Effector memory CD8-positive, alpha-beta T cell (primary cell): Measurements from ENCODE around the gene C1QL2.

Experiments
- ATAC-seq: fragments of 150-1000 bp; cut with Tn5 transposase; replicated peaks from 2 replicates; pipeline ENCODE4 v1.10.0; 2021; ENCODE audit warnings: mild to moderate bottlenecking, moderate library complexity
- DNase-seq, 3 experiments: peaks; one replicate each; pipeline ENCODE4 v3.0.0; 2021
- H3K27ac Mint-ChIP-seq, 2 donors: one replicate each; pipeline ENCODE4 v1.8.0; 2022; ENCODE audit warnings: mild to moderate bottlenecking in 2 of 2, mixed read lengths in 2 of 2, moderate library complexity in 2 of 2
- H3K27me3 Mint-ChIP-seq, 2 donors: one replicate each; pipeline ENCODE4 v1.8.0; 2022; ENCODE audit warnings: mixed read lengths in 2 of 2
- H3K36me3 Mint-ChIP-seq: one replicate; pipeline ENCODE4 v1.8.0; 2022; ENCODE audit warnings: mild to moderate bottlenecking, moderate library complexity, mixed read lengths; ENCODE audit not compliant: insufficient read depth
- H3K4me1 Mint-ChIP-seq, 2 donors: one replicate each; pipeline ENCODE4 v1.8.0; 2022; ENCODE audit warnings: low read depth in 2 of 2, mixed read lengths in 2 of 2
- H3K4me3 Mint-ChIP-seq, 2 donors: one replicate each; pipeline ENCODE4 v1.8.0; 2022; ENCODE audit warnings: mild to moderate bottlenecking in 2 of 2, mixed read lengths in 2 of 2, moderate library complexity in 2 of 2
- H3K9me3 Mint-ChIP-seq, 2 donors: one replicate each; pipeline ENCODE4 v1.8.0; 2022; ENCODE audit warnings: mixed read lengths in 2 of 2
- total RNA-seq, 9 experiments: gene quantifications; one replicate each; lab custom pipeline; 2026; lab: John Stamatoyannopoulos, UW

The C1QL2 gene
- 0 to 0.03 (median 0) reads per million in 9 experiments for total RNA-seq

DNA sequence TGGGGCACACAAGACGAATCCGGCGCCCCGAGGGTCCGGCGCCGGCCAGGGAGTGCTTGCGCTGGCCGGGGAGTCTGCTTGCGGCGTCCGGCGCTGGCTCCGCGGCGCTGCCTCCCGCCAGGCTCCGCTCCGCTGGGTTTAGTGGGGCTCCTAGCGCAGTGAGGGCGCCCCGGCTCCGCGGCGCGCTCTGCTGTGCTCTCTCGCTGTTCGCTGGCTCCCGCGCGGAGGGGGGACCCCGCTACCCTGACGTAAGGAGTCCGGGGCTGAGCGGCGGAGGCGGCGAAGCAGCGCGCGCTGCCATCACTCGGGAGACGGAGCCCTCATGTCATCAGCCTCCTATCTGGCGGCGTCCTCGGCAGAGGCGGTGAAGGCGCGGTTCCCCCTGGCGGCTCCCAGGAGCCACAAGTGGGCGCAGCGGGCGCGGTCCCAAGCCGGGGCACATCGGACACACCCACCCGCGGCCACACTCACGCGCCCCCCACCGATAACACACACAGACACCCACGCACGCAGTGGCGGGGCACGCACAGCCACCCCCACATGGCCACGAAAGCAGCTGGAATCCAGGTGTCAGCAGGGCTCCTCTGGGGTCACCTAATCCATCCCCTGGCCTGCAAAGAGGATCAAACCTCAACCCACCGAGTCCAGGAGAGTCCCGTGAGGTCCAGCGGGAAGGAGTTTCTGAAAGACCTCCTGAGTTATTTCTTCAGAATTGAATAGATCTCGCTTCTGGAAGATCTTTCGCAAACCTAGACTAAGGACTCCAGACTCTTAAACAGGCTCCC, at the start of gene C1QL2:
Gene C1QL2, minus strand, starts transcription at position 189 of the 785 bp plus-strand sequence. CDS start 482 bp downstream, outside the sequence.
- Mint-ChIP-seq H3K4me3 (no peak within 1 kb of the TSS), H3K27ac (no peak within 1 kb of the TSS), H3K36me3 (peaks cover 3% of the 10 kb centered on the region), H3K4me1 (peaks cover 0 to 2% of the 10 kb centered on the region in 2 donors), H3K27me3 (peaks cover 44 to 68% of the 10 kb centered on the region in 2 donors), H3K9me3 (no peaks in the 10 kb centered on the region)
- ATAC-seq (no peak), DNase-seq (no peak)

DNA sequence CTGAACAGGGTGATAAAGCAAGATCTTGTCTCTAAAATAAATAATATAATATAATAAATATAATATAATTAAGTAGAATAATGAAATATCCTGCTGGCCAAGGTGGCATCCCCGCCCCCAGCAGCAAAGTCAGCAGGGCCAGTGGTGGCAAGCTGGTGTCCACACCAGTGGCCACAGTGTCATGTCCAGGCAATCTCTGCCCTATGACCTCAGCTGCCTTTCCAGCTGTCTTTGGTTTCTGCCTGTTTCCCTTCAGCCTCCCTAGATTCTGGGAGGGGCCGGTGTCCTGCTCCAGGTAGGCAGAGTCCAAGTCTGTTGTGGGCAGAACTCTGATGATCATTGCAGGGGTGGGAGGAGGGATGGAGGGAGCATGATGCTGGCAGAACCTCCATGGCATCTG, 48.9 kb upstream of the C1QL2 start:
- Mint-ChIP-seq H3K27ac (no peak overlapping the region), H3K36me3 (no peaks in the 10 kb centered on the region), H3K9me3 (no peaks in the 10 kb centered on the region), H3K4me1 (peaks cover 0 to 1% of the 10 kb centered on the region in 2 donors), H3K27me3 (peaks cover 8 to 31% of the 10 kb centered on the region in 2 donors), H3K4me3 (no peak overlapping the region)
- no peak for DNase-seq
- no peak for ATAC-seq

DNA sequence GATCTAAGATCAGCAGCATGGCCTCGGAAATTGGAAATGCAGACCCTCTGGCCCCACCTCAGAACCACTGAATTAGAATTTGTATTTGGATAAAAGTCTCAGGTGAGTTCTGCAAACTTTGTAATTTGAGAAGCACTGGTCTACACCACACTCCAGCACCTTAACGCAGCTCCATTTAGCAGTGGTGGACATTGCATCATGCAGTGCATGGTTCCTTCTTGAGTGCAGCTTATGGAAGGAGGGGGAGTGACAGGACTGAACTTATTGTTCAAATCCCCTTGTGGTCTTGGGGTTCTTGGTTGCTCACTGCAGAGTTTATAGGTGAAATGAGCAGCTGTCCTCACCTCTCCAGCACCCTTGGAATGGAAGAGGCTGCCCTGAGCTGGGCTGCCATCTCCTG, 47.6 kb upstream of the C1QL2 start:
- Mint-ChIP-seq H3K27ac (no peak overlapping the region), H3K27me3 (peaks cover 4 to 19% of the 10 kb centered on the region in 2 donors), H3K36me3 (no peaks in the 10 kb centered on the region), H3K9me3 (no peaks in the 10 kb centered on the region), H3K4me3 (no peak overlapping the region), H3K4me1 (peaks cover 0 to 1% of the 10 kb centered on the region in 2 donors)
- no peak for ATAC-seq
- DNase-seq = no peak

DNA sequence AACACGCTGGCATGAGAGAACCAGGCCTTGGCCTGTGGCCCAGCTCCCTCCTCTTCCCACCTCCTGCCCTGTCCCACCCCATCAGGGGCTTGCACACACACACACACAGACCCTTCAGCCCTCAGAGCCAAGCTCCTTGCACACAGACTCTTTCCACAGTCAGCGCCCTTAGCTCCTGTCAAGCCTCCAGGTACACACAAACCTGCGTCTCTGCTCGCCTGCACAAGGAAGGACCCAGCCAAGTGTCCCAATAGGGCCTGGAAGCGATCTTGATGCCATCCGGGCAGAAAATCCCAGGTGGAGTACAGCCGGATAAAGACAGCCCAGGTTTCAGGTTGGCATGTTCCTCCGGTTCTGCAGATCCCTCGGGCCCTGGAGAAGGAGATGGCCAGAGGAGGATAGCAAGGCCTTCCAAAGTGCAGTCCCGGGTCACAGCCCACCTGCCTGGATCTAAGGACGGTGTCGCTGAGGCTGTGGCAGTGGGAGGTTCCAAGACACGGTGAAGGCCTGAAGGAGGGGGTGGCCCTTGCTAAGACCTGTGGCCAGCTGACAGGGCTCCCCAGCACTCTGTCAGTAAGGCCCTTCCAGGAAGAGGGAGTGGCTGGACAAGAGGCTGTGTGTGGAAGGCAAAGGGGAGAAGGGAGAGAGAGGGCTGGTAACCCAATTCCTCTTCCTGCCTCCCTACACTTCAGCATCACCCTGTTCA, 46.6 kb upstream of the C1QL2 start:
- H3K4me3 Mint-ChIP-seq = no peak overlapping the region
- ATAC-seq = no peak
- H3K27me3 Mint-ChIP-seq = peaks cover 10 to 22% of the 10 kb centered on the region in 2 donors
- peaks cover 0 to 1% of the 10 kb centered on the region in 2 donors for H3K4me1 Mint-ChIP-seq
- H3K27ac Mint-ChIP-seq = no peak overlapping the region
- H3K9me3 Mint-ChIP-seq = no peaks in the 10 kb centered on the region
- DNase-seq = no peak
- H3K36me3 Mint-ChIP-seq = no peaks in the 10 kb centered on the region

DNA sequence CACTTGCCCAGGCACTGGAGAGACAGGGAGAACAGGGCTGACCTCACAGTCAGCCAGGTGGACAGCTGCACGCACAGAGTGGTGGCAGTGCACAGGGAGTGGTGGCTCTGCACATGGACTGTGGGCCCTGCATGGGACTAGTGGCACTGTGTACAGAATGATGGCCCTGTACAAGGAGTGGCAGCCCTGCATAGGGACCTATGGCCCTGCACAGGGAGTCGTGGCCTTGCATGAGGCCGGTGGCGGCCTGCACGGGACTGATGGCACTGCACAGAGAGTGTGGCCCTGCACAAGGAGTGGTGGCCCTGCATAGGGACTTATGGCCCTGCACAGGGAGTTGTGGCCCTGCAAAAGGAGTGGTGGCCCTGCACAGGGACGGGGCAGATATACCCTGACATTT, 46.0 kb upstream of the C1QL2 start:
- H3K27me3 Mint-ChIP-seq = peaks cover 8 to 19% of the 10 kb centered on the region in 2 donors
- DNase-seq = no peak
- no peaks in the 10 kb centered on the region for H3K36me3 Mint-ChIP-seq
- no peaks in the 10 kb centered on the region for H3K9me3 Mint-ChIP-seq
- no peak for ATAC-seq
- peaks cover 0 to 1% of the 10 kb centered on the region in 2 donors for H3K4me1 Mint-ChIP-seq
- H3K4me3 Mint-ChIP-seq = no peak overlapping the region
- H3K27ac Mint-ChIP-seq = no peak overlapping the region

- no peak for ATAC-seq
- peaks cover 14 to 20% of the 10 kb centered on the region in 2 donors for H3K27me3 Mint-ChIP-seq
- H3K27ac Mint-ChIP-seq = no peak overlapping the region
- H3K9me3 Mint-ChIP-seq = no peaks in the 10 kb centered on the region
- no peak overlapping the region for H3K4me3 Mint-ChIP-seq
- H3K4me1 Mint-ChIP-seq = no peaks in the 10 kb centered on the region
- no peak for DNase-seq
- no peaks in the 10 kb centered on the region for H3K36me3 Mint-ChIP-seq
Measured at GRCh38 chr2:119202610-119203310, 44.2 kb upstream of the C1QL2 start.

DNA sequence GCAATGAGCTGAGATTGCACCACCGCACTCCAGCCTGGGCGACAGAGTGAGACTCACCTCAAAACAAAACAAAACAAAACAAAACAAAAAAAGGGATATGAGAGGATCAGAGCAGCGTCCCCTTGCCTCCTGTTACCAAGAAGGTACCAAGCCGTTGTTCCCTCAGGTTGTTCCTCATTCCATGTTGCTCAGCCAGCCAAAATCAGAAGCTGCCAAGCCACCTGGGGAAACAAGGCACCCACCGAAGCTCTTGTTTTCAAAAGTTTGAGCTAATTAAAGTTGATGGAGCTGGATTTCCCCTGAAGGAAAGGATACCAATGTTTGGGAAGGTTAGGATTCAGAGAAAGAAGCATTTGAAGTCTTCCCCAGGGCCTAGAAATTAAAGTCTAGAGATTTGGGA, 43.3 kb upstream of the C1QL2 start:
- DNase-seq (no peak), ATAC-seq (no peak)
- Mint-ChIP-seq H3K9me3 (no peaks in the 10 kb centered on the region), H3K27ac (no peak overlapping the region), H3K27me3 (peaks cover 14 to 20% of the 10 kb centered on the region in 2 donors), H3K4me3 (no peak overlapping the region), H3K4me1 (no peaks in the 10 kb centered on the region), H3K36me3 (no peaks in the 10 kb centered on the region)

DNA sequence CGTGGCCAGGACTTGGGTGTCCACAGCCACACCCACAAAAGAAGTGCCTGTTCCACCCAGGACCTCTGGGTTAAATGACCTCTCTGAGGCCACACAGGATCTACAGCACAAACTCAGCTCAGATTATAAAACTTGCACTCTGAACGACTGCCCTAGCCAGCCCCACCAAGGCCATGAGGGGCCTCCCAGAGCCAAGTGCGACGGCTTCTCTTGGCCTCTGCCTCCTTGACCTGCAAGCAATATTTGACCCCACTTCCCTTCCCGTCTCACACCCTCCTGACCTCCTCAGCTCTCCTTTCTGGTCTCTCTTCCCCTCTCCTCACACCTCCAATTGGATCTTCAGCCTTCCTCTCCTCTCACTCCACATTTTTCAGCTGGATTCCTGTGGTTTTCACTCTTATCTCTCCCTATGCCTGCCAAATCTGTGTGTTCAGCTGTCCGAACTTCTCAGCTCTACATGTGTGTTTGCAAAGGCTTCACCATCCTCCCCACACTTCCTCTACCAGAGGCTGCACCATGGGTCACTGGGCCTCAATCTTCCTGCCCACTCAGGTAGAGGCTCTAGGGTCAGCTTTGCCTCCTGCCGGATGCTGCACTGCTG, 39.8 kb upstream of the C1QL2 start:
- Mint-ChIP-seq H3K9me3 (no peaks in the 10 kb centered on the region), H3K4me1 (no peaks in the 10 kb centered on the region), H3K27me3 (peaks cover 26 to 40% of the 10 kb centered on the region in 2 donors), H3K36me3 (no peaks in the 10 kb centered on the region), H3K27ac (no peak overlapping the region), H3K4me3 (no peak overlapping the region)
- DNase-seq (no peak), ATAC-seq (no peak)

DNA sequence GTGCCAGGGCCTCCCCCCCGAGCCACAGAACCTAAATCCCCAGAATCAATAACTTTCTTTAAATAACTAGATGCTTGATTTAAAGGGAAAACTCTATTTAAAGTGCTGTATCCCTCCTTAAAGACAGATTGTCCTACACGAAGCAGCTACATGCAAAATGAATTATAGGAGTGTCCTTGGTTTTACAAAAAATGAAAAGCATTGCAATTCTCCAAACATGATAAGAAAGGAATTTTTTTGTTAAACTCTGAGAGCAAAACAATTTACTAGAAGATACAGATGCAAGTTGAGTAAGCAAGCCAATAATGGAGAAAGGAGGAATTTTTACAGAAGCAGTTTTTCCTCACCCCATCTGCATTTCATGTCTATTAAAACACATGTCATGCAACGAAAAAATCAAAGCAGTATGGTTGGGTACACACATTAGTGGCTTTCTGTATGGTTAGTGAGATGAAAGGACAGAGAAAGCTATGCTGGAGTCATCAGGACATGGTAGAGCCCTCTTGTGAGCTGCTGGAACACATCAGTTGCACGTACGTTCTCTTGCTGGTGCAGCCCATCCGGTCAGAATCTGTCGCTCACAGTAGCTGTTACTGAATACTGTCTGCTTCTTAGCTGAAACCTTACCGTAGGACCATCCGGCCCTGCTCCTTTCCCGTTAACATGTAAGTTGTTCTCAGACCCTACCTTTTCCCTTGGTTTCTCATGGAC, 39.1 kb upstream of the C1QL2 start:
- no peak for DNase-seq
- Mint-ChIP-seq H3K27ac (no peak overlapping the region), H3K9me3 (no peaks in the 10 kb centered on the region), H3K27me3 (peaks cover 26 to 47% of the 10 kb centered on the region in 2 donors), H3K4me3 (no peak overlapping the region), H3K36me3 (no peaks in the 10 kb centered on the region), H3K4me1 (no peaks in the 10 kb centered on the region)
- ATAC-seq = no peak

- no peak for ATAC-seq
- Mint-ChIP-seq H3K9me3 (no peaks in the 10 kb centered on the region), H3K4me1 (no peaks in the 10 kb centered on the region)
Measured at GRCh38 chr2:119197126-119197405, 38.5 kb upstream of the C1QL2 start.

GRCh38 chr2:119196301-119197125, 38.0 kb upstream of the C1QL2 start:
- H3K27ac Mint-ChIP-seq = no peak overlapping the region
- no peak overlapping the region for H3K4me3 Mint-ChIP-seq
- ATAC-seq = no peak
- H3K36me3 Mint-ChIP-seq = no peaks in the 10 kb centered on the region
- peaks cover 30 to 50% of the 10 kb centered on the region in 2 donors for H3K27me3 Mint-ChIP-seq
- H3K4me1 Mint-ChIP-seq = no peaks in the 10 kb centered on the region
- H3K9me3 Mint-ChIP-seq = no peaks in the 10 kb centered on the region
- DNase-seq = no peak

More at GRCh38 chr2:119197126-119197405, 38.5 kb upstream of the C1QL2 start:
- DNase-seq = no peak
- no peak overlapping the region for H3K4me3 Mint-ChIP-seq
- peaks cover 26 to 50% of the 10 kb centered on the region in 2 donors for H3K27me3 Mint-ChIP-seq
- no peak overlapping the region for H3K27ac Mint-ChIP-seq
- H3K36me3 Mint-ChIP-seq = no peaks in the 10 kb centered on the region

- H3K27me3 Mint-ChIP-seq = peaks cover 29 to 49% of the 10 kb centered on the region in 2 donors
- ATAC-seq (no peak), DNase-seq (no peak)
- H3K27ac Mint-ChIP-seq = no peak overlapping the region
- no peaks in the 10 kb centered on the region for H3K4me1 Mint-ChIP-seq
- no peak overlapping the region for H3K4me3 Mint-ChIP-seq
- no peaks in the 10 kb centered on the region for H3K9me3 Mint-ChIP-seq
- H3K36me3 Mint-ChIP-seq = no peaks in the 10 kb centered on the region
Measured at GRCh38 chr2:119195887-119196286, 37.3 kb upstream of the C1QL2 start.
